PFSK-1 (cell line): Measurements from ENCODE around the gene TOM1L2.

Source experiments
- POLR2AphosphoS5 ChIP-seq: IDR thresholded peaks from 2 replicates; pipeline ENCODE4 v1.6.1; 2012; ENCODE audit warnings: low read depth, mild to moderate bottlenecking, control low read depth, low read length, moderate library complexity
- SIN3A ChIP-seq: IDR thresholded peaks from 2 replicates; pipeline ENCODE4 v1.6.1; 2012; ENCODE audit warnings: mild to moderate bottlenecking, low read length, moderate library complexity, borderline replicate concordance; ENCODE audit not compliant: insufficient read depth

DNA sequence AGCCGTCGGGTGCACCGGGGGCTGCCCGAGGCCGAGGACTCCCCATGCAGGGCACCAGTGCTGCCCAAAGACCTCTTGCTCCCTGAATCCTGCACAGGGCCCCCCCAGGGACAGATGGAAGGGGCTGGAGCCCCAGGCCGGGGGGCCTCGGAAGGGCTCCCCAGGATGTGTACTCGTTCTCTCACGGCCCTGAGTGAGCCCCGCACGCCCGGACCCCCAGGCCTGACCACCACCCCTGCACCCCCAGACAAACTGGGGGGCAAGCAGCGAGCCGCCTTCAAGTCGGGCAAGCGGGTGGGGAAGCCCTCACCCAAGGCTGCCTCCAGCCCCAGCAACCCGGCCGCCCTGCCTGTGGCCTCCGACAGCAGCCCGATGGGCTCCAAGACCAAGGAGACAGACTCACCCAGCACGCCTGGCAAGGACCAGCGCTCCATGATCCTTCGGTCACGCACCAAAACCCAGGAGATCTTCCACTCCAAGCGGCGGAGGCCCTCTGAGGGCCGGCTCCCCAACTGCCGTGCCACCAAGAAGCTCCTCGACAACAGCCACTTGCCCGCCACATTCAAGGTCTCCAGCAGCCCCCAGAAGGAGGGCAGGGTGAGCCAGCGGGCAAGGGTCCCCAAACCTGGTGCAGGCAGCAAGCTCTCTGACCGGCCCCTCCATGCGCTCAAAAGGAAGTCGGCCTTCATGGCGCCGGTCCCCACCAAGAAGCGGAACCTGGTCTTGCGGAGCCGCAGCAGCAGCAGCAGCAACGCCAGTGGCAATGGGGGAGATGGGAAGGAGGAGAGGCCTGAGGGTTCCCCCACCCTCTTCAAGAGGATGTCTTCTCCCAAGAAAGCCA, 176.0 kb downstream of the TOM1L2 start:
- TF ChIP-seq SIN3A (no peak), POLR2AphosphoS5 (no peak)
